ENCODE measurements around the gene BABAM2. TPM values are rescaled to one million over a fixed set of nuclear protein-coding genes. Genes with fewer than 3 reads are reported as not detected.

BABAM2 gene
- total RNA-seq, 4 donors from 2014 or later: 33.2 to 70.3 (median 38.6) TPM

DNA sequence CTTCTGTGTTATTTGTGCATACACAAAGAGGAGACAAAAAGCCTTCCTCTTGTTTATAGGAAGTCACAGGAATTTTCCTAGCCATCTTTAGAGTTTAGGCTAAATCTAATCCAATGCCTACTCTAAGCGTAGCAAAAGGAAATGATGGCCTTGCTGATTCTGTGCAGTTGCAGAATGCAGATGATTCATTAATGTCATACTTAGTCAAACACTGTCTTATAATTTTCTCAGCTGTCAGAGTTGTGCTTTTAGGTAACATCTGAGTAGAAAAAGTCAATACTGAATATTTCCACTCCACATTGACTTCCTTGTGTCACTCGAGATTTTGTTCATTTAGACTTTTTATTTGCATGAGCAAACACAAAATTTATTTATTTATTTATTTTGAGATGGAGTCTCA, 344.3 kb downstream of the BABAM2 start:
- no peak overlapping the region for H3K4me3 ChIP-seq (replicated peaks in 1 of 3)
- H3K4me1 ChIP-seq: no peaks in the 10 kb centered on the region
- no peaks in the 10 kb centered on the region for H3K27me3 ChIP-seq
- intact Hi-C loops (cut with DNase I): no loop called here
- no peak overlapping the region for H3K27ac ChIP-seq
- DNase-seq: no peak
- no peak for TF ChIP-seq POLR2A (IDR thresholded peaks at IDR 0.05)
- TF ChIP-seq, protein P1, sequence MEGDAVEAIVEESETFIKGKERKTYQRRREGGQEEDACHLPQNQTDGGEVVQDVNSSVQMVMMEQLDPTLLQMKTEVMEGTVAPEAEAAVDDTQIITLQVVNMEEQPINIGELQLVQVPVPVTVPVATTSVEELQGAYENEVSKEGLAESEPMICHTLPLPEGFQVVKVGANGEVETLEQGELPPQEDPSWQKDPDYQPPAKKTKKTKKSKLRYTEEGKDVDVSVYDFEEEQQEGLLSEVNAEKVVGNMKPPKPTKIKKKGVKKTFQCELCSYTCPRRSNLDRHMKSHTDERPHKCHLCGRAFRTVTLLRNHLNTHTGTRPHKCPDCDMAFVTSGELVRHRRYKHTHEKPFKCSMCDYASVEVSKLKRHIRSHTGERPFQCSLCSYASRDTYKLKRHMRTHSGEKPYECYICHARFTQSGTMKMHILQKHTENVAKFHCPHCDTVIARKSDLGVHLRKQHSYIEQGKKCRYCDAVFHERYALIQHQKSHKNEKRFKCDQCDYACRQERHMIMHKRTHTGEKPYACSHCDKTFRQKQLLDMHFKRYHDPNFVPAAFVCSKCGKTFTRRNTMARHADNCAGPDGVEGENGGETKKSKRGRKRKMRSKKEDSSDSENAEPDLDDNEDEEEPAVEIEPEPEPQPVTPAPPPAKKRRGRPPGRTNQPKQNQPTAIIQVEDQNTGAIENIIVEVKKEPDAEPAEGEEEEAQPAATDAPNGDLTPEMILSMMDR (IDR thresholded peaks at IDR 0.05): no peak
- no peaks in the 10 kb centered on the region for H3K36me3 ChIP-seq
- 88 to 97% methylated on average over 2 of the region's 2 CpGs for WGBS, 2 donors
- no peaks in the 10 kb centered on the region for H3K9me3 ChIP-seq

GRCh38 chr2:28239207-28239606, 348.7 kb downstream of the BABAM2 start:
- Histone ChIP-seq H3K9me3 (no peaks in the 10 kb centered on the region), H3K36me3 (no peaks in the 10 kb centered on the region), H3K4me1 (no peaks in the 10 kb centered on the region), H3K27ac (no peak overlapping the region), H3K4me3 (replicated peaks in 1 of 3) (no peak overlapping the region), H3K27me3 (no peaks in the 10 kb centered on the region)
- 83 to 96% methylated on average over 1 of the region's 1 CpG for WGBS, 2 donors
- intact Hi-C loops (cut with DNase I): no loop called here
- no peak for DNase-seq
- TF ChIP-seq POLR2A (IDR thresholded peaks at IDR 0.05): no peak
- TF ChIP-seq, protein P1 (IDR thresholded peaks at IDR 0.05): no peak

- TF ChIP-seq, protein P1 (IDR thresholded peaks at IDR 0.05): no peak
- no peak for TF ChIP-seq POLR2A (IDR thresholded peaks at IDR 0.05)
- intact Hi-C loops (cut with DNase I): no loop called here
- H3K4me3 ChIP-seq (replicated peaks in 1 of 3): no peak overlapping the region
Observed at GRCh38 chr2:28240937-28241336, 350.4 kb downstream of the BABAM2 start.

GRCh38 chr2:28247290-28247689, 356.8 kb downstream of the BABAM2 start:
- WGBS, 2 donors: 52 to 57% methylated on average over 1 of the region's 1 CpG

More at GRCh38 chr2:28240937-28241336, 350.4 kb downstream of the BABAM2 start:
- no peak for DNase-seq
- 97 to 100% methylated on average over 2 of the region's 2 CpGs for WGBS, 2 donors
- no peaks in the 10 kb centered on the region for H3K9me3 ChIP-seq
- H3K36me3 ChIP-seq: no peaks in the 10 kb centered on the region
- H3K27me3 ChIP-seq: no peaks in the 10 kb centered on the region
- H3K4me1 ChIP-seq: no peaks in the 10 kb centered on the region
- no peak overlapping the region for H3K27ac ChIP-seq

GRCh38 chr2:28247734-28248133, 357.2 kb downstream of the BABAM2 start:
- H3K27ac ChIP-seq: no peak overlapping the region
- DNase-seq: no peak
- no peaks in the 10 kb centered on the region for H3K36me3 ChIP-seq
- no peaks in the 10 kb centered on the region for H3K9me3 ChIP-seq
- H3K27me3 ChIP-seq: no peaks in the 10 kb centered on the region
- no peaks in the 10 kb centered on the region for H3K4me1 ChIP-seq
- TF ChIP-seq, protein P1 (IDR thresholded peaks at IDR 0.05): no peak
- H3K4me3 ChIP-seq (replicated peaks in 1 of 3): no peak overlapping the region
- intact Hi-C loops (cut with DNase I): no loop called here

More at GRCh38 chr2:28247290-28247689, 356.8 kb downstream of the BABAM2 start:
- Histone ChIP-seq H3K36me3 (no peaks in the 10 kb centered on the region), H3K27ac (no peak overlapping the region), H3K9me3 (no peaks in the 10 kb centered on the region), H3K4me1 (no peaks in the 10 kb centered on the region), H3K27me3 (no peaks in the 10 kb centered on the region), H3K4me3 (replicated peaks in 1 of 3) (no peak overlapping the region)
- intact Hi-C loops (cut with DNase I): no loop called here
- no peak for DNase-seq
- TF ChIP-seq, protein P1 (IDR thresholded peaks at IDR 0.05): no peak
- no peak for TF ChIP-seq POLR2A (IDR thresholded peaks at IDR 0.05)

All from thyroid gland (tissue), 4 donors.